ENCODE data around the gene PLXNA3. TPM values are rescaled to one million over a fixed set of nuclear protein-coding genes. Genes with fewer than 3 reads are reported as not detected.

Gene PLXNA3
- 3.0 and 6.2 TPM in 2 replicates for total RNA-seq

- DNase-seq (ENCODE audit: low read depth in 2 of 2): peak in 1 of 2 donors; percentile 43
Measured at GRCh38 chrX:154458116-154458953, at the start of gene PLXNA3. Gene PLXNA3 (plus strand): TSS chrX:154458281. CDS start chrX:154460184, 1,903 bp downstream.

- no peak for DNase-seq (ENCODE audit: low read depth in 2 of 2)
Measured at GRCh38 chrX:154408659-154409221, 49.3 kb upstream of the PLXNA3 start.

GRCh38 chrX:154409222-154409871 lies 48.7 kb upstream of the PLXNA3 start, which contains the start of gene DNASE1L1:
Gene DNASE1L1 (minus strand): TSS chrX:154409254. CDS start chrX:154405568, 3,686 bp downstream.
- DNase-seq (ENCODE audit: low read depth in 2 of 2): peak; percentile 70 to 93

GRCh38 chrX:154411981-154412340 lies 46.1 kb upstream of the PLXNA3 start:
- DNase-seq (ENCODE audit: low read depth in 2 of 2): peak in 1 of 2 donors; percentile 71

- no peak for DNase-seq (ENCODE audit: low read depth in 2 of 2)
Measured at GRCh38 chrX:154412468-154412867, 45.6 kb upstream of the PLXNA3 start.

GRCh38 chrX:154413142-154413541 lies 44.9 kb upstream of the PLXNA3 start:
- DNase-seq (ENCODE audit: low read depth in 2 of 2): no peak

GRCh38 chrX:154417157-154417556 lies 40.9 kb upstream of the PLXNA3 start:
- DNase-seq (ENCODE audit: low read depth in 2 of 2): no peak

- DNase-seq (ENCODE audit: low read depth in 2 of 2): no peak
Measured at GRCh38 chrX:154419189-154419588, 38.9 kb upstream of the PLXNA3 start.

- DNase-seq (ENCODE audit: low read depth in 2 of 2): peak; percentile 66 to 73
Measured at GRCh38 chrX:154419688-154420401, 38.2 kb upstream of the PLXNA3 start.

- DNase-seq (ENCODE audit: low read depth in 2 of 2): no peak
Measured at GRCh38 chrX:154420402-154420756, 37.7 kb upstream of the PLXNA3 start.

- no peak for DNase-seq (ENCODE audit: low read depth in 2 of 2)
Measured at GRCh38 chrX:154426916-154427770, 30.9 kb upstream of the PLXNA3 start.

GRCh38 chrX:154428176-154429171 lies 29.6 kb upstream of the PLXNA3 start, which contains the start of gene ATP6AP1:
Gene ATP6AP1 (plus strand): TSS chrX:154428677. CDS start chrX:154428693, 16 bp downstream.
- peak; percentile 85 to 96 for DNase-seq (ENCODE audit: low read depth in 2 of 2)

GRCh38 chrX:154429711-154430110 lies 28.4 kb upstream of the PLXNA3 start:
- DNase-seq (ENCODE audit: low read depth in 2 of 2): no peak

GRCh38 chrX:154430479-154430878 lies 27.6 kb upstream of the PLXNA3 start:
- DNase-seq (ENCODE audit: low read depth in 2 of 2): no peak

- no peak for DNase-seq (ENCODE audit: low read depth in 2 of 2)
Measured at GRCh38 chrX:154430916-154431315, 27.2 kb upstream of the PLXNA3 start.

GRCh38 chrX:154431341-154431740 lies 26.7 kb upstream of the PLXNA3 start:
- DNase-seq (ENCODE audit: low read depth in 2 of 2): no peak

- no peak for DNase-seq (ENCODE audit: low read depth in 2 of 2)
Measured at GRCh38 chrX:154432210-154432609, 25.9 kb upstream of the PLXNA3 start.

- DNase-seq (ENCODE audit: low read depth in 2 of 2): no peak
Measured at GRCh38 chrX:154433605-154434004, 24.5 kb upstream of the PLXNA3 start.

- no peak for DNase-seq (ENCODE audit: low read depth in 2 of 2)
Measured at GRCh38 chrX:154434394-154435168, 23.5 kb upstream of the PLXNA3 start.
